OCI-LY7 (cell line): ENCODE results near the gene OGFRL1.

Source experiments
- CTCF ChIP-seq: fragments of 200-600 bp; sonication (generic); conservative IDR thresholded peaks from 2 replicates; pipeline ENCODE4 v1.5.1; 2014; ENCODE audit warnings: mild to moderate bottlenecking, antibody characterized with exemption, low read length, moderate library complexity, mixed read lengths
- EZH2phosphoT487 ChIP-seq: fragments of 200-600 bp; sonication (generic); IDR thresholded peaks from 2 replicates; pipeline ENCODE4 v1.6.1; 2018; ENCODE audit warnings: low read depth, borderline replicate concordance, mild to moderate bottlenecking, mixed run types, antibody characterized with exemption, low read length, moderate library complexity, mixed read lengths

GRCh38 chr6:71289802-71290175 lies 1.2 kb downstream of the OGFRL1 start:
- TF ChIP-seq CTCF (no peak), EZH2phosphoT487 (no peak)
